Measurements from ENCODE around the gene AFG3L2.

The AFG3L2 gene

DNA sequence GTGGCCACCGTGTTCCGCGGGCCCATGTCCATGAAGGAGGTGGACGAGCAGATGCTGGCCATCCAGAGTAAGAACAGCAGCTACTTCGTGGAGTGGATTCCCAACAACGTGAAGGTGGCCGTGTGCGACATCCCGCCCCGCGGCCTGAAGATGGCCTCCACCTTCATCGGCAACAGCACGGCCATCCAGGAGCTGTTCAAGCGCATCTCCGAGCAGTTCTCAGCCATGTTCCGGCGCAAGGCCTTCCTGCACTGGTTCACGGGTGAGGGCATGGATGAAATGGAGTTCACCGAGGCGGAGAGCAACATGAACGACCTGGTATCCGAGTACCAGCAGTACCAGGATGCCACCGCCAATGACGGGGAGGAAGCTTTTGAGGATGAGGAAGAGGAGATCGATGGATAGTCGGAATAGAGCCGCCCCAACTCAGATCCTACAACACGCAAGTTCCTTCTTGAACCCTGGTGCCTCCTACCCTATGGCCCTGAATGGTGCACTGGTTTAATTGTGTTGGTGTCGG, 51.2 kb downstream of the AFG3L2 start:
- DNase-seq (ENCODE audit: low read depth in 3 of 3): no peak

DNA sequence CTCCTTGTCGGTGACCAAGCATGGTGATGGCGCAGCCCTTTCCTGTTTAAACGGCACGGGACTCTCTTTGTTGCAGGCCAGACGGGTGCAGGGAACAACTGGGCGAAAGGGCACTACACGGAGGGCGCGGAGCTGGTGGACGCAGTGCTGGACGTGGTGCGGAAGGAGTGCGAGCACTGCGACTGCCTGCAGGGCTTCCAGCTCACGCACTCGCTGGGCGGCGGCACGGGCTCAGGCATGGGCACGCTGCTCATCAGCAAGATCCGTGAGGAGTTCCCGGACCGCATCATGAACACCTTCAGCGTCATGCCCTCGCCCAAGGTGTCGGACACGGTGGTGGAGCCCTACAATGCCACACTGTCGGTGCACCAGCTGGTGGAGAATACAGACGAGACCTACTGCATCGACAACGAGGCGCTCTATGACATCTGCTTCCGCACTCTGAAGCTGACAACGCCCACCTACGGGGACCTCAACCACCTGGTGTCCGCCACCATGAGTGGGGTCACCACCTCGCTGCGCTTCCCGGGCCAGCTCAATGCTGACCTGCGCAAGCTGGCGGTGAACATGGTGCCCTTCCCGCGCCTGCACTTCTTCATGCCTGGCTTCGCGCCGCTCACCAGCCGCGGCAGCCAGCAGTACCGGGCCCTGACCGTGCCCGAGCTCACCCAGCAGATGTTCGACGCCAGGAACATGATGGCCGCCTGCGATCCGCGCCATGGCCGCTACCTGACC, 51.9 kb downstream of the AFG3L2 start:
- no peak for DNase-seq (ENCODE audit: low read depth in 3 of 3)

DNA sequence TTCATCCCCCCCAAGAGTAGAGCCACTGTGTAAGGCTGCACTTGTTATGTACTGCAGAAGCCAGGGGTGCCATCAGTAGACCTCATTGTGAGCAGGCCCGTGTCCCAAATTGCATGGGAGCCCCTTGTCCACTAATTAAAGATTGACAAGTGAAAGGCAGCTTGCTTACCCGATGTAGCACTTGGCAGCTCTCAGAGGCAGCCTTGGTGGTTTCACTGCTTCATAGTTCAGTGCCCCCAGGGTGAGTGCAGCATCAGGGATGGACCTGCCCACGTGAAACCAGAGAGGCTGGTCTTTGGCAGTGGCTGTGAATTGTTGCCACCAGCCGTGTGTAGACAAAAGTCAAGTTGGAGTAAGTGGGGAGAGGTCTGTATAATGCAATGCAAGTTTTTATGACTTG, 55.7 kb downstream of the AFG3L2 start:
- no peak for DNase-seq (ENCODE audit: low read depth in 3 of 3)

DNA sequence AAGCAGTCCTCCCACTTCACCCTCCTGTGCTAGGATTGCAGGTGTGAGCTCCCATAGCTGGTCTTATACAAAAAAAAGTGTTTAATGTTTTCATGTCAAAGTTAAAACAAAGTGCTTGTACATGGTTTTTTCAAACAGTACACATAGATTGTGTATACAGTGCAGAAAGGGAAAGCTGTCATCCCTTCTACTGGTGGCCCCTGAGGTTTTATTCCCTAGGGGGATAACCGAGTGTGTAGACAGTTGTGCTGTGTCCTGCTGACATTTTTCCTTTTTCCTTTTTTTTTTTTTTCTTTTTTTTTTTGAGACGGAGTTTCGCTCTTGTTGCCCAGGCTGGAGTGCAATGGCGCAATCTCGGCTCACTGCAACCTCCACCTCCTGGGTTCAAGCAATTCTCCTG, 58.2 kb downstream of the AFG3L2 start:
- DNase-seq (ENCODE audit: low read depth in 3 of 3): no peak

GRCh38 chr18:12318334-12318697, 58.7 kb downstream of the AFG3L2 start:
- DNase-seq (ENCODE audit: low read depth in 3 of 3): no peak

DNA sequence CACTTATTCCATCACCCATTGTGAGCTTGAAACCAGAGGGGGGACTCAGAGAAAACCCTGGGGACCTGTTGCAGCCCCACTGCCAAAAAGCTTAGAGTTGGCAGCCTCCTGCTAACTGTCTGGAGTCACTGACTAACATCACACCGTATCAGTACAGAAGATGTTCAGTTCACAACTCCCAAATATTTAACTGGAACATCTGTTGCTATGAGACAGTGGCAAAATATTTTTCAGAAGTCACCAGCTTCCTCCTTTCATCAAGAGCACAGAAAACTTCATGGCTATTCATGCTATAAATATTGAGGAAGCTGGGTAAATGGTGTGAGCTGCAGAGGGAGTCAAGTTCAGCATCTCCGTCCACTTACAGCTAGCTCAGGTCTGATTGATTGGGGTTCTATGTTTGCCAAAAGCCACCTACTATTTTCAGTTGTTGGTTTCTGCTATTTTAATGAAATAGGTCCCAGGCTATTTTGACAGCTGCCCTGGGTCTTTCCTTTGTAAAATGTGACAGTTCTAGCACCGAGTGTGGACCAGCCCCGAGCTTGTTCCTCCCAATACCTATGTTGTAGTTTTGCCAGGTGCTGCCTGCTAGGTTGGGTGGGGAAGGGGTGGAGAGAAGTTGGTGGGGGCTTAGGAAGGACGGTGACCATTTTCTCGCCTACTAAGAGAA, 59.2 kb downstream of the AFG3L2 start:
- no peak for DNase-seq (ENCODE audit: low read depth in 3 of 3)

DNA sequence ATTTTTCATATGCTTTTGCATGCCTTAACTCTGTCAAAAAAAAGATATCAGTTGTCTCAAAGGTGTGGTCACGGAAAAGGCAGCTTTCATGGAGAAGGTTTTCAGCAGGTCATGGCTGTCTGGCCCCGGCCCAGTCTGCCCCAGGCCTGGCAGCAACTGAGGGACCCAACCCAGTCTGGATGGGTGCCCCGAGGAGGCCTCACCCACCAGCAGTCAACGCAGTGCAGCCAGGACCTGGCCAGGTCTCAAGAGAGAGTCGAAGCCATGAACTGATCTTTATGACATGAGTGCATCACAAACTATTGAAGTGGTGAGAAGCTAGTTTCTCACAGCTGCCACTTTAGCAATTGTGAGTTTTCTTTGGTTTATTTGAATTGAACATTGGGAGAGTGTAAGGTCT, 61.1 kb downstream of the AFG3L2 start:
- DNase-seq (ENCODE audit: low read depth in 3 of 3): no peak

- no peak for DNase-seq (ENCODE audit: low read depth in 3 of 3)
Observed at GRCh38 chr18:12315490-12315889, 61.5 kb downstream of the AFG3L2 start.

GRCh38 chr18:12314591-12315305, 62.3 kb downstream of the AFG3L2 start:
- no peak for DNase-seq (ENCODE audit: low read depth in 3 of 3)

DNA sequence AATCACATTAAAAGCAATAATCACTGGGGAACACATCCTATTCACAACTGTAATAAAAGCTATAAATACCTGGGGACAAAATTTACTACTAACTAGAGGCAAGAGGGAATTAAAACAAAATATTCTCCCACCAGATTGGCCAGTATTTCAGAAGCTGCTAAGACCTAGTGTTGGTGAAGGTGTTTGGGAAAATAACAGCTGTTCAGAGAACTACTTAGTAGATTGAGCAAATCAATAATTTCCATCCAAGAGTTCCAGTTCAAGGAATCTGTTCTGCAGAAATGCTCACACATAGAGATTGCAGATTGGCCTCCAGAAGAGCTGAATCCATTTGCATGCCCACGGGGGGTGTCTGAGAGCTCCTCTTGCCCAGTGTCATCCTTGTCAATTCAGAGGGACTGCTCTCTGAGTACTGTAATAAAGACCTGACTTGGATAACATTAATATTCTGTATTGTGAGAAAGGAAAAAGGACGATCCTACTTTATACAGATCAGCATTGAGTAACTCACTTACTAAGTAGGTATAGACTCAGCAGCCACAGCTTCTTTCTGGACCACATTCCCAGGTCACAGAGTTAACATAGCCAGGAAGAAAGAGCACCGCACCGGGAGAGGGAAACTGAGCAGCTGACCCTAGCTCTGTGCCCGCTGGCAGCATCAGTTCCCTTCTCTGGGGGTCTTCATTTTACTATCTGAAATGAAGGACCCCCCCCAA, 63.3 kb downstream of the AFG3L2 start:
- DNase-seq (ENCODE audit: low read depth in 3 of 3): no peak

- DNase-seq (ENCODE audit: low read depth in 3 of 3): no peak
Observed at GRCh38 chr18:12312976-12313375, 64.1 kb downstream of the AFG3L2 start.

DNA sequence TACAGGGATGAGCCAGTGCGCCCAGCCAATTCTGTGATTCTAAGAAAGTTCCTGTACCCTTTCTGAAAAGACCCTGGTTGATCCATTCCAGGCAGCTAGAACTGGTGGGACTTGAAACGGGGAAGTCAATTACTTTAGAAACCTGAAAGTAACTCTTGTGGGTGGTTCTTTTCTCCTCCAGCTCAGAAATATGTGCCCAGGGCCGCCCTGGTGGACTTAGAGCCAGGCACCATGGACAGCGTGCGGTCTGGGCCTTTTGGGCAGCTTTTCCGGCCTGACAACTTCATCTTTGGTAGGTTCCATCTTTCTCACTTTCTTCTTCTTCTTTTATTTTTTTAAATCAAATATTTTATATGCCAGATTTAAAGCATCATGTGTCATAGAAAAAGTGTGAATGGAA, 66.3 kb downstream of the AFG3L2 start:
- DNase-seq (ENCODE audit: low read depth in 3 of 3): no peak

DNA sequence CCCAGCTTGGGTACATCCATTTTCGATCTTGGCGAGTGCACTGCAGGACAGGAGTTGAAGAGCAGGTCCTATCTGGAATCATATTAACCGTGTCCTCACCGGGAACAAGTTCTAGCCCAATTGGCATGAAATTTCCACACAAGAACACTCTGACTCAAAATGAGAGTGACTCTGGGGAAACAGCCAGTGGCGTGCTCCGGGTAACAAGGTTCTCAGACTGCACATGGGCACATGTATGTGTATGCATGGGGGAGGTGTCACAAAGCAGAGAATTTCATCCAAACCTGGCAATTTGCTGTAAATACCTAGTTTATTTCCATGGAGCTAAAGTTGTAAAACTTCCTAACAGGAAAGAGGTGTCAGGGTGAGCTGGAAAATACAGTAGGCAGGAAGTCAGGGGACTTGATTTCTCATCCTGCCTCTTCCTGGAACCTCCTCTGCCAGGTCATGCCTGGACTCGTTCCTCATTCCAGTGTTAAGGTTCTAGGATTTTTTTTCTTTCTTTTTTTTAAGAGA, 67.3 kb downstream of the AFG3L2 start:
- DNase-seq (ENCODE audit: low read depth in 3 of 3): no peak

DNA sequence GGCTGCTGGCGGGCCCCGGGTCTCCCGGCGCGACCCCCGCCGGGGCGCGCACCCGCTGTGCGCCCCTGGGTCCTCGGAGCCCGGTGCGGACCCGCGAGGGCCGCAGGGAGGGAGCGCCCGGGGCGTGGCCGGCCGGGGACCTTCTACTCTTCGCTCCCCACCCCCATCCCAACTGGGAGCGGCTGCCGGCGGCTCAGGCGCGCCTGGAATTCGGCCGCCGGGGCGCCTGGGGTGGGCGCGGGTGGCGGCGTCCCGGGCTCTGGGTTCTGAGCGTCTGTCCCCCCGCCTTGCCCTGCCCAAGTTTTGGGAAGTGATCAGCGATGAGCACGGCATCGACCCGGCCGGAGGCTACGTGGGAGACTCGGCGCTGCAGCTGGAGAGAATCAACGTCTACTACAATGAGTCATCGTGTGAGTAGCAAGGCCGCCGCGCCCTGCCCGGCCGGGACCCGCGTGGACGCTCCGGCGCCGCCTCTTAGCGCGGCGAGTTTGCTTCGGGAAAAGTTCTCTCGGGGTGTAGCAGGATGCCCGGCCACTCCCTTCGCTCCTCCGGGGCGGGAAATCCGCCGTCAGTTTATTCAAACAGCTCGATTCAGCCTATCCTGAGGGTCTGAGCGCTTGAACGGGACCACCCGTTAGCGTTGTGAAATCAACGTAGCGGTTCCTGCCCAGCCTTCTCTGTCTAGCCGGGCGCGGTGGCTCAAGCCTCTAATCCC, 68.5 kb downstream of the AFG3L2 start:
- no peak for DNase-seq (ENCODE audit: low read depth in 3 of 3)

DNA sequence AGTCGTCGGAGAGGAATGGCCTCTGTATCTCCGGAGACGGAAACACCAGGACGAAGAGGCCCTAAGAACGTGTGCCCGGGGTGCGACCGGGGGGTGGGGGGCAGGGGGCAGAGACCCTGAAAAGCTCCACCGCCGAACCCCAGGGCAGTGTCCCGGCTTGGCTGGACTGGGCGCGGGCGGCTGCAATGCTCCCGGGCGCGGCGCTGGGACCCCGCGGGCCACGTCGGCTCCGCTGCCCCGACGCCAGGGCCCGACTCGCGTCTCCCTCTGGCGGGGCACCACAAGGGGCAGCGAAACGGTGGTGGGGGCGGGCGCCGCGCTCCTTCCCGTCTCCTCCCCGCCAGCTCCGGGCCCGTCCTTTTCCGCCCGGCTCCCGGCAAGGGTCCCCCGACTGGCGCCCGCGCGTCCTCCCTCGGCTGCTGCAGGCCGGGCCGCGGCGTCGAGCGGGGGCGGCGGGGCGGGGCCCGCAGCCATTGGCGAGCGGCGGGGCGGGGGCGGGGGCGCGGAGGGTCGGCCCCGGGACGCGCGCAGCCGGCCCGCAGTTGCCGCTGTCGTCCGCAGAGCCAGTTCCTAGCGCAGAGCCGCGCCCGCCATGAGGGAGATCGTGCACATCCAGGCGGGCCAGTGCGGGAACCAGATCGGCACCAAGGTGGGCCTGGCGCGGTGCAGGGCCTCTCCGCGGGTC, 69.2 kb downstream of the AFG3L2 start, which contains the start of gene TUBB6:
TUBB6 (plus strand) TSS at position 541 of the 685 bp plus-strand sequence; CDS start at position 593, 52 bp downstream.
- peak in 1 of 3 experiments; percentile 32 for DNase-seq (ENCODE audit: low read depth in 3 of 3)

DNA sequence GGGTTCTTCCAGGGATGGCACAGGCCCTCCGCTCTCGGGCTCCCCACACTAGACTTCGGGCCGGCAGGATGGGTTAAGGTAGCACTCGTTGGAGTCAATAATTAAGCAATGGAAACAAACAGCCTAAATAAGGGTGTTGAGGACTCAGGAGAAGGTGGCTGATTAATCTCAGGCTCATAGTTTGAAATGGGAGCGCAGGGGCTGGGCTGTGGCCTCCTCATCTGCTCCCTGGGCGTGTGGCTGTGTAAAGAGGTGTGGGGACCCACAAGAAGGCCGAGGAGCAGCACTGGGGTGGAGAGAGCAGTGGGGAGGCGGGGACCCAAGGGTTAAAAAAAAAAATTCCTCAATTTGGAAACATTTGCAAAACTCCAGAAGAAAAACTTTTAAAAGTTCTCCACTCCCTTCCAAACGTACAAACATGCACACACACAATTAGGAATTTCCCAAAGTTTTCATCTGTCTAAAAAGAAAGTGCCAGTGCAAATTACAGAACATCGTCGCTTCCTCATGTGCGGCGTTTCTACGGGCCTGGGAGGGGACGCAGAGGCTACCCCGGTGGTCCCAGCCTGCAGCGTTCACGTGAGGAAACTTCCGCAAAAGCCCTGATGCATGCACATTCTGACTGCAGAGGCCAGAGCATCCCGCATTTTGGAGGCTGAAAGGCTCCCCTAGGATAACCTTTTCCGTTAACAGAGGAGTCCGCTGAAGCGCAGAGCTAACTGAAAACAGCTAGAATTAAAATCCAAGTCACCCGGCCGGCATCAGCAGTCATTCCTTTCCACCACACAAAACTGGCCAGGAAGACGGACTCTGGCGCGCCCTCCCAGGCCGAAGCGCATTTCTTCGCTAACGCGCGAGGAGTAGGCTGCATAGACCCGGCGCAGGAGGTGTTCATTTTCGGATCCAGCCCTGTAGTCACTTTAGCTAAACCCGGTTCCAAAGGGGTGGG, 70.0 kb downstream of the AFG3L2 start:
- DNase-seq (ENCODE audit: low read depth in 3 of 3): no peak

GRCh38 chr18:12305930-12306629, 70.9 kb downstream of the AFG3L2 start:
- no peak for DNase-seq (ENCODE audit: low read depth in 3 of 3)

DNA sequence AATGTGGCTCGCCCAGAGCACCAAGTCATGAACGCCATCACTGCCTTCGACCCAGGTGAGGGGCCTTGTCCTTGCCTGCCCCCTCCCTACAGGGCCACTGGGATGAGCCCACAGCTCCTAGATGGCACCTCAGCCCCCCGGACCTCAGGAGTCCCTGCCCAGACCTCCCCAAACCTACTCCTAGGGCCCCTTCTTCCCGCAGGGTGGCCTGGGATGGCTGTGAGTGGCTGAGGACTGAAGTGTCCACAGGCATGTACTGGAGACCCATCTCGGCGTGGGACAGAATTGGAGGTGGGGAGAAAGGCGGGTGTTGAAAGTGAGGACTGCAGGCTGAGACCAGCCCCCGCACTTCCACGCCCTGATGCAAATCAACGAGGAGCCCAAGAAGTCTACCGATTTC, 71.8 kb downstream of the AFG3L2 start:
- no peak for DNase-seq (ENCODE audit: low read depth in 3 of 3)

Data from stimulated activated CD4-positive, alpha-beta T cell treated with anti-CD3 and anti-CD28 coated beads, TNF-alpha, amount 100 ng/mL, for 24 hours (primary cell).